Immature natural killer cell (primary cell): Measurements from ENCODE around the gene SEMA3E. TPM values are rescaled to one million over a fixed set of nuclear protein-coding genes. Genes with fewer than 3 reads are reported as not detected.

ENCODE experiments used
- DNase-seq, 3 donors: peaks; one replicate each; pipeline ENCODE4 v3.0.0; 2022; ENCODE audit warnings: mixed read lengths in 1 of 3
- H3K27ac Mint-ChIP-seq, 6 donors: one replicate each; pipeline ENCODE4 v1.8.0; 2020; ENCODE audit warnings: mixed read lengths in 6 of 6, mild to moderate bottlenecking in 5 of 6, inconsistent platforms in 4 of 6, moderate library complexity in 3 of 6
- H3K27me3 Mint-ChIP-seq, 3 donors: one replicate each; pipeline ENCODE4 v1.8.0; 2020 to 2021; ENCODE audit warnings: low read depth in 3 of 3, mild to moderate bottlenecking in 3 of 3, mixed read lengths in 3 of 3, moderate library complexity in 3 of 3, inconsistent platforms in 1 of 3
- H3K36me3 Mint-ChIP-seq, 3 donors: one replicate each; pipeline ENCODE4 v1.8.0; 2020; ENCODE audit warnings: mixed read lengths in 3 of 3, inconsistent platforms in 2 of 3, mild to moderate bottlenecking in 2 of 3
- H3K4me1 Mint-ChIP-seq, 2 donors: one replicate each; pipeline ENCODE4 v1.8.0; 2020; ENCODE audit warnings: inconsistent platforms in 2 of 2, mild to moderate bottlenecking in 2 of 2, mixed read lengths in 2 of 2, moderate library complexity in 1 of 2
- H3K4me3 Mint-ChIP-seq, 5 donors: one replicate each; pipeline ENCODE4 v1.8.0; 2020; ENCODE audit warnings: mild to moderate bottlenecking in 5 of 5, mixed read lengths in 5 of 5, inconsistent platforms in 3 of 5, moderate library complexity in 3 of 5
- H3K9me3 Mint-ChIP-seq, 6 donors: one replicate each; pipeline ENCODE4 v1.8.0; 2020; ENCODE audit warnings: mild to moderate bottlenecking in 6 of 6, mixed read lengths in 6 of 6, inconsistent platforms in 4 of 6, moderate library complexity in 3 of 6
- polyA plus RNA-seq, 3 donors: library from polyadenylated mRNA; unstranded; fragments of 300-500 nt; fragmentation: Illumina TruSeq; gene quantifications; one replicate each; pipeline ENCODE4 v1.2.3, GENCODE V29; 2021

Gene SEMA3E
- polyA plus RNA-seq, 3 donors from 2014 or later = not detected

DNA sequence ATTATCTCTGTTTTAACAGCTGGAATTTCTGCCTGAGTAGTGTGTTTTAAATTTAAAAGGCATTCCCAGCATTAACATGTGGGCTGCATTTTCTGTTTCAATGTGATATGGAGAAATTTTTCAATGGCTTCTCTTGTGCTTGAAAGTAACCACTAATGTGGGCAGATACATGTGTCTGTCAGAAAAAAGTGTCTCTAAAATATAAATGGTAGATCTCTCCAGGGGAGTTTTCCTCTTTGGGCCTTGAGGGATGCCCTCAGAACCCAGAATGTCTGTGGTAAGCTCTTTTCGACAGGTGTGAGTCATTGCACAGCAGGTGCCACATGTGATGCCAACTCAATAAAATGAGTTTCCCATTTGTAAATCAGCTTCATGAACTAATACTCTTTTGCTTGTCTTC, 221.1 kb downstream of the SEMA3E start:
- H3K27ac Mint-ChIP-seq = no peak overlapping the region
- DNase-seq = no peak
- H3K9me3 Mint-ChIP-seq = peaks cover 3 to 46% (median 10%) of the 10 kb centered on the region in 6 donors
- no peaks in the 10 kb centered on the region for H3K36me3 Mint-ChIP-seq
- H3K4me3 Mint-ChIP-seq = no peak overlapping the region
- H3K4me1 Mint-ChIP-seq = no peaks in the 10 kb centered on the region
- H3K27me3 Mint-ChIP-seq = no peaks in the 10 kb centered on the region

DNA sequence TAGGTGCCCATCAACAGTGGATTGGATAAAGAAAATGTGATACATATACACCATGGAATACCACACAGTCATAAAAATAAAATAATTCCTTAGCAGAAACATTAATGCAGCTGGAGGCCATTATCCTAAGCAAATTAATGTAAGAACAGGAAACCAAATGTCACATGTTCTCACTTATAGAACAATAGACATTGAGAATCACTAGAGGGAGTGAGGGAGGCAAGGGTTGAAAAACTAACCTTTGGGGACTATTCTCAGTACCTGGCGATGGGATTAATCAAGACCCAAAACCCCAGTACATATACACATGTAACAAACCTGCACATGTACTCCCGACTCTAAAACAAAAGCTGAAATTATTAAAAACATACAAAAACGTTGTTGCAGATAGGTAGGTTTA, 222.6 kb downstream of the SEMA3E start:
- H3K27me3 Mint-ChIP-seq = no peaks in the 10 kb centered on the region
- H3K4me3 Mint-ChIP-seq = no peak overlapping the region
- no peaks in the 10 kb centered on the region for H3K4me1 Mint-ChIP-seq
- H3K27ac Mint-ChIP-seq = no peak overlapping the region
- peaks cover 6 to 60% (median 16%) of the 10 kb centered on the region in 6 donors for H3K9me3 Mint-ChIP-seq
- no peaks in the 10 kb centered on the region for H3K36me3 Mint-ChIP-seq
- DNase-seq = no peak

- peaks cover 0 to 38% (median 9%) of the 10 kb centered on the region in 6 donors for H3K9me3 Mint-ChIP-seq
- no peak overlapping the region for H3K27ac Mint-ChIP-seq
- no peak overlapping the region for H3K4me3 Mint-ChIP-seq
Measured at GRCh38 chr7:83419013-83419412, 229.9 kb downstream of the SEMA3E start.

DNA sequence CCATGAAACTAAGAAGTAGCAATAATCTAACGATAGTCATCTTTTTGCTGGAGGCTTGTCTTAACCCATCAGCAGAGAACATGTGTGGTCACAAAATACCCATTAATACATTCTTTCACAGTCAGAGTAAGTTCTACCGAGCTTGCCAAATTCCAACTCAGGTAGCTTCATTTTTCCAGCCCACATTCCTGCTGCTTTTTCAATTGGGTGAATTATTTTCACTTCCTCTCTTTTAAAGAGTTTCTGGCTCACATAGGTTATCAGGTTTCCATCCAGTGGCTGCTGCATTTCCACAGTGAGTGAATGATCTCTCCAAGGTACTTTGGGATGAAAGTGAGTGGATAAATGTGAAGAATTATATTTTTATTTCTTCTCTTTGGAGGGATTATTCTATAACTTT, 233.1 kb downstream of the SEMA3E start:
- Mint-ChIP-seq H3K36me3 (no peaks in the 10 kb centered on the region), H3K4me1 (no peaks in the 10 kb centered on the region), H3K27ac (no peak overlapping the region), H3K27me3 (no peaks in the 10 kb centered on the region), H3K9me3 (peaks cover 0 to 29% (median 10%) of the 10 kb centered on the region in 6 donors), H3K4me3 (no peak overlapping the region)
- no peak for DNase-seq

More at GRCh38 chr7:83419013-83419412, 229.9 kb downstream of the SEMA3E start:
- Mint-ChIP-seq H3K27me3 (no peaks in the 10 kb centered on the region), H3K36me3 (no peaks in the 10 kb centered on the region), H3K4me1 (no peaks in the 10 kb centered on the region)
- DNase-seq = no peak

GRCh38 chr7:83414947-83415346, 234.0 kb downstream of the SEMA3E start:
- no peaks in the 10 kb centered on the region for H3K36me3 Mint-ChIP-seq

DNA sequence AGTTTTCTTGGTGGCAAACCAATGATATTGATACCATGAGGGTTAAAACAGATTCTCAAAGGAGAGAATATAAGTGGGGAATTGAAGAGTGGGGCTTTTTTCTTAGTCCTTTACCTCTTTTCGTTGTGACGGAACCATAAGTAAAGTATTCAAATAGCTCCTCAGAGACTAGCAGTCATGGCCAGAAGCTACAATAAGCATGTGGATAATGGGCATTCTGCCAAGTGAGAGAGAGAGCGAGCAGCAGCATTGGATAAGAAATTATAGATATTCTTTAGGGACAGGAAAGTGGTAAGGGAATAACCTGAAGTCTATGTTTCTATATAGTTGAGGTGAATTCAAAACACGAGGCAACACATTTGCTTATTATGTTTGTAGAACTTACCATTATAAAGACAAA, 235.1 kb downstream of the SEMA3E start:
- Mint-ChIP-seq H3K4me3 (no peak overlapping the region), H3K36me3 (no peaks in the 10 kb centered on the region), H3K9me3 (peaks cover 0 to 12% (median 2%) of the 10 kb centered on the region in 6 donors), H3K27me3 (no peaks in the 10 kb centered on the region), H3K27ac (no peak overlapping the region), H3K4me1 (no peaks in the 10 kb centered on the region)
- no peak for DNase-seq

More at GRCh38 chr7:83414947-83415346, 234.0 kb downstream of the SEMA3E start:
- no peak for DNase-seq
- Mint-ChIP-seq H3K4me1 (no peaks in the 10 kb centered on the region), H3K27ac (no peak overlapping the region), H3K27me3 (no peaks in the 10 kb centered on the region), H3K4me3 (no peak overlapping the region), H3K9me3 (peaks cover 0 to 23% (median 8%) of the 10 kb centered on the region in 6 donors)

DNA sequence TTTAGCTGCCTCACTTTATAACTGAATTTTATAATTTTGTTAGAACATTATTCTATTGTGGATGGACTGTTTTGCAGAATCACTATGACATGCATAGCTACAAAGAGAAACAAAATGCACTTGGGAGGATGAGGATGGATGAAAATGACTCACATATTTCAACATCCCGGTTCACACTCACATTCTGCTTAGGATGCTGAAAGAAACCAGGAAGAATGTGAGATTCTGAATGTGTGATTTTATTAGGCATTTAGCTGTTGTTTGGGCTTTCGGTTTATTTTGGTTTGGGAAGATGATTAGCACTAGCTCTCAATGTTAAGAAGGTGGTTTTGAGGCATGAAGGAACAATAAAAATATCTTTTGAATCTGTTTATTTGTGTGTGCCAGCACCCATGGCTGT, 235.5 kb downstream of the SEMA3E start:
- Mint-ChIP-seq H3K4me3 (no peak overlapping the region), H3K9me3 (peaks cover 0 to 10% (median 3%) of the 10 kb centered on the region in 6 donors), H3K27ac (no peak overlapping the region), H3K4me1 (no peaks in the 10 kb centered on the region), H3K36me3 (no peaks in the 10 kb centered on the region), H3K27me3 (no peaks in the 10 kb centered on the region)
- DNase-seq = no peak

- Mint-ChIP-seq H3K27me3 (peaks cover 0 to 2% (median 0%) of the 10 kb centered on the region in 3 donors), H3K9me3 (peaks cover 0 to 13% (median 5%) of the 10 kb centered on the region in 6 donors), H3K4me3 (no peak overlapping the region), H3K36me3 (no peaks in the 10 kb centered on the region), H3K4me1 (no peaks in the 10 kb centered on the region), H3K27ac (no peak overlapping the region)
- DNase-seq = no peak
Measured at GRCh38 chr7:83410989-83411591, 237.8 kb downstream of the SEMA3E start.

DNA sequence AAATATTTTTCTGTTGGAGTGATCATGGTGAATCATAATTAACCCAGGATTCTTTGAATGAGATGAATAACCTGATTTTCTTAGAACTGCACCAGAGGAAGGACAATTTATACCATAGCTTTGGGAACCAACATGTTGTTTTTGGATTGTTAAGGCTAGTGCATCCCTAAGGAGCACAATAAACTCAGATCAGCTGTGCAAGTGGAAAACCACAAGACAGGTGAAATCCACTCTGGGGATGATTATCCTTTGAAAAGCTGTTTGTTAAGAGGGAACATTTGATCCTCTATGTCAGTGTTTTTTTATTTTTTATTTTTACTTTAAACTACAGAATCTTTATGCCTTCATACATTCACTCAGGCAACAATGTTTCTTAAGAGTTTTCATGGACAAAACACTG, 254.2 kb downstream of the SEMA3E start:
- Mint-ChIP-seq H3K27me3 (no peaks in the 10 kb centered on the region), H3K9me3 (peaks cover 0 to 17% (median 6%) of the 10 kb centered on the region in 6 donors), H3K27ac (no peak overlapping the region), H3K4me1 (no peaks in the 10 kb centered on the region), H3K36me3 (no peaks in the 10 kb centered on the region), H3K4me3 (no peak overlapping the region)
- DNase-seq = no peak

- no peak overlapping the region for H3K27ac Mint-ChIP-seq
- peaks cover 2 to 25% (median 12%) of the 10 kb centered on the region in 6 donors for H3K9me3 Mint-ChIP-seq
- no peak overlapping the region for H3K4me3 Mint-ChIP-seq
- no peaks in the 10 kb centered on the region for H3K4me1 Mint-ChIP-seq
- no peak for DNase-seq
- no peaks in the 10 kb centered on the region for H3K36me3 Mint-ChIP-seq
- H3K27me3 Mint-ChIP-seq = no peaks in the 10 kb centered on the region
Measured at GRCh38 chr7:83388436-83388835, 260.5 kb downstream of the SEMA3E start.

DNA sequence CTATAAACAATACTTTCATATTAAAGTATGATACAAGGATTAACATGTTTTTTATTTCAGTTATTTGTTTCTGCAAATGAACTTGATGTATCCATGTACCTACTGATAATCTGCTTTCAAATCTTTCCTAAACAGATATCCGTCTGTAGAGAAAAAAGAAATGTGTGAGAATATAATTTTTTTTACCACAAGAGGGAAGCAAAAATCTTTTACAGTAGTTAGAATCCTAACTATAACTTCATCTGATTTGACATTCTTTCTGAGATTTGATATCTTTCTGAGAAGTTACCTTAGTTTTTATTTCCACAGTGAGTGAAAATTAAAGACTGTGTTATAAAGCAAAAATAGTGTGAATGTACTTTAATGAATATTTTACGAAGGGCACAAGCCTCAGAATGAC, 282.3 kb downstream of the SEMA3E start:
- no peak for DNase-seq
- Mint-ChIP-seq H3K4me1 (no peaks in the 10 kb centered on the region), H3K36me3 (no peaks in the 10 kb centered on the region), H3K4me3 (no peak overlapping the region), H3K27me3 (no peaks in the 10 kb centered on the region), H3K9me3 (peaks cover 0 to 40% (median 13%) of the 10 kb centered on the region in 6 donors), H3K27ac (no peak overlapping the region)

DNA sequence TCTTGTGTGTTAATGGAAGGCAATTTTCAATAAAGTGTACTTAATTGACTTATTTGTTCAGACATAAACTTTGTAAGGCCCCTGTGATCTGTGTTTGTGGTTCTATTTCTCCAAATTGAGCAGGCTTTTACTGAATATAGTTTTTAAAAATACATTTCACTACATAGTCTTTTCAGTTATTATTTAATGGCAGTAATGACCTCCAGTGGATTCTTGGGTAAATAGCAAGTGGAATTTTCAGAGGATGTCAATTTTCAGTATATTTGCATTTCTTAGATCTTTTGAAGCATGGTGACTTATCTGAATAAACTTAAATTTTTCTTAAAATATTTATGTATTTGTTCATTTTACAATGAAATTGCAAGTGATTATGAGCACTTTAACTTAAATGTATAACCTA, 283.2 kb downstream of the SEMA3E start:
- no peaks in the 10 kb centered on the region for H3K36me3 Mint-ChIP-seq
- H3K27me3 Mint-ChIP-seq = no peaks in the 10 kb centered on the region
- DNase-seq = no peak
- H3K4me1 Mint-ChIP-seq = no peaks in the 10 kb centered on the region
- peaks cover 0 to 37% (median 12%) of the 10 kb centered on the region in 6 donors for H3K9me3 Mint-ChIP-seq
- H3K27ac Mint-ChIP-seq = no peak overlapping the region
- no peak overlapping the region for H3K4me3 Mint-ChIP-seq

GRCh38 chr7:83362871-83363550, 285.9 kb downstream of the SEMA3E start:
- Mint-ChIP-seq H3K27me3 (no peaks in the 10 kb centered on the region), H3K4me3 (no peak overlapping the region), H3K4me1 (no peaks in the 10 kb centered on the region), H3K9me3 (peaks cover 3 to 49% (median 20%) of the 10 kb centered on the region in 6 donors), H3K36me3 (peaks cover 0 to 3% (median 0%) of the 10 kb centered on the region in 3 donors), H3K27ac (no peak overlapping the region)
- no peak for DNase-seq

DNA sequence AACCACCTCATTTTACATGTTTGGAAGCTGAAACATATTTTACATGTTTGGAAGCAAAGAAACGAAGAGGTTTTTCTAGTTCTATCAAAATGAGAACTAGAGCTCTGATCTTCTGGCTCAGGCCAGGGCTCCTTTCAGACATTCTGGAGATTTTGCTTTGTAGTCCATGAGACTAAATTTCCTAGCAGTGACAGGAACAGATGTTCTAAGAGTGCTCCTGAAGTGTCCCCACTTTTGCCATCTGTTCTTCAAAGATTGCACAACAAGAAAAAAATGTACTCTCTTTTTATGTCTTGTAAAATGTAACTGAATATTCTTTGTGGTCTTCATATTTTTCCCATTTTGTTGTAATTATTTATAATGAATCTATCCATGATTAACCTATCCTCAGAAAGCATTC, 289.8 kb downstream of the SEMA3E start:
- H3K9me3 Mint-ChIP-seq = peaks cover 5 to 45% (median 17%) of the 10 kb centered on the region in 6 donors
- no peaks in the 10 kb centered on the region for H3K27me3 Mint-ChIP-seq
- peaks cover 0 to 3% (median 0%) of the 10 kb centered on the region in 3 donors for H3K36me3 Mint-ChIP-seq
- no peak overlapping the region for H3K4me3 Mint-ChIP-seq
- DNase-seq = no peak
- no peak overlapping the region for H3K27ac Mint-ChIP-seq
- H3K4me1 Mint-ChIP-seq = no peaks in the 10 kb centered on the region
